Peyer's patch (tissue), 4 donors: ENCODE data around the gene WWP2. TPM values are rescaled to one million over a fixed set of nuclear protein-coding genes. Genes with fewer than 3 reads are reported as not detected.

ENCODE experiments used
- DNase-seq, 3 donors: peaks; one replicate each; pipeline ENCODE4 v3.0.0-alpha.2; 2017 to 2019
- H3K27ac ChIP-seq, 4 donors: fragments of 200-600 bp; sonication (generic); one replicate each; pipeline ENCODE4 v1.5.1; 2016 to 2019
- H3K27me3 ChIP-seq, 2 donors: fragments of 200-600 bp; sonication (generic); one replicate each; pipeline ENCODE4 v1.5.1; 2019
- H3K36me3 ChIP-seq, 3 donors: fragments of 200-600 bp; sonication (generic); one replicate each; pipeline ENCODE4 v1.5.1; 2016 to 2019
- H3K4me1 ChIP-seq, 4 donors: fragments of 200-600 bp; sonication (generic); one replicate each; pipeline ENCODE4 v1.5.1; 2016 to 2019
- H3K4me3 ChIP-seq, 4 donors: fragments of 200-600 bp; sonication (generic); 1 replicate in 3 of 4; 2 replicates in 1 of 4; pipeline ENCODE4 v1.5.1; 2016 to 2019; ENCODE audit warnings: mild to moderate bottlenecking in 1 of 4
- H3K9me3 ChIP-seq, 4 donors: fragments of 200-600 bp; sonication (generic); one replicate each; pipeline ENCODE4 v1.5.1; 2016 to 2019; ENCODE audit warnings: mild to moderate bottlenecking in 1 of 4
- POLR2A ChIP-seq, 2 donors: fragments of 450-650 bp; IDR thresholded peaks; one replicate each; pipeline ENCODE4 v1.5.1; 2017; ENCODE audit warnings: antibody characterized with exemption in 2 of 2, mild to moderate bottlenecking in 2 of 2, moderate library complexity in 2 of 2
- total RNA-seq, 4 donors: library from RNA; depleted of rRNA; stranded (reverse); fragments of >200 nt; gene quantifications; one replicate each; pipeline ENCODE4 v1.1.0, GENCODE V29; 2016
- TF ChIP-seq, protein P1 (sequence below), 6 experiments: fragments of 450-650 bp in 4 of 6; fragments of 200-600 bp in 2 of 6; sonication (generic) in 1 of 6; IDR thresholded peaks; one replicate each; pipeline ENCODE4 v1.5.1; 2017 to 2019; ENCODE audit warnings: antibody characterized with exemption in 6 of 6, mild to moderate bottlenecking in 3 of 6, moderate library complexity in 1 of 6

The WWP2 gene
- total RNA-seq, 4 donors from 2014 or later = 93.5 to 199 (median 111) TPM

DNA sequence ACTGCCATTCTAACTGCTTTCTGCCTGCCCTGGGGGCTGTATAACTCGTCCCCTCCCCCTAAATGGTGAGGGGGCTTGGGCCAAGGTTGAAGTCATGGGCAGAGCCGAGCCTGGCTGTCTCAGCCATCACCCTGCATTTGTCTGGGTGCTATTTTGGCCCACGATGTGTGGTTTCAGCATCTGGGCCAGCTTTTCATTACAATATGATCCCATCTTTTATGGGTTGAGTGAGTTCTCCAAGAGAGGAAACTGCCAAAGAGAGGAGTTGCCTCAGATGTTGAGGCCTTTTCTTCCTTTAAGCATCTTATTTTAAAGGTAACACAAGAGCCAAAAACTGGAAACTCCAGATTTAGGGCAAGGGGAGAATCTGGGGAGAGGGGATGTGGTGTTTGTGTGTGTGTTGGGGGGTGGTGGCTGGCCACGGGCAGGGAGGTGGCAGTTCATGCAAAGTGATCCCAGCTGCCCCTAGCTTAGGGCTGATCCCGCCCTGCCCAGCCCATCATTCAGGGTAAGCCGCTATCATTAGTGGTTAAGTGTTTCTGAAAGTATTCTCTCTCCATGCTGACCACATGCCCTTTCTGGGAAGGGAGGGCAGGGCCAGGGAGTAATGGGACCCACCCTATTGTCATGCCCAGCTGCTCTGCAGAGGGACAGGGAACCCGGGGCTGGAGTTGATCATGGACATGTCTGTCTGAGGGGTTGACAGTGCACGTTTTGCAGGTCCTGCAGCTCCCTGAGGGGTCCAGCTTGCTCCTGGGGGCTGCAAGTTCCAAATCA lies 105.8 kb downstream of the WWP2 start:
- Histone ChIP-seq H3K36me3 (peaks cover 0 to 26% (median 0%) of the 10 kb centered on the region in 3 donors), H3K9me3 (no peaks in the 10 kb centered on the region), H3K4me3 (no peak overlapping the region), H3K27me3 (no peaks in the 10 kb centered on the region), H3K27ac (no peak overlapping the region), H3K4me1 (no peaks in the 10 kb centered on the region)
- TF ChIP-seq, protein P1, sequence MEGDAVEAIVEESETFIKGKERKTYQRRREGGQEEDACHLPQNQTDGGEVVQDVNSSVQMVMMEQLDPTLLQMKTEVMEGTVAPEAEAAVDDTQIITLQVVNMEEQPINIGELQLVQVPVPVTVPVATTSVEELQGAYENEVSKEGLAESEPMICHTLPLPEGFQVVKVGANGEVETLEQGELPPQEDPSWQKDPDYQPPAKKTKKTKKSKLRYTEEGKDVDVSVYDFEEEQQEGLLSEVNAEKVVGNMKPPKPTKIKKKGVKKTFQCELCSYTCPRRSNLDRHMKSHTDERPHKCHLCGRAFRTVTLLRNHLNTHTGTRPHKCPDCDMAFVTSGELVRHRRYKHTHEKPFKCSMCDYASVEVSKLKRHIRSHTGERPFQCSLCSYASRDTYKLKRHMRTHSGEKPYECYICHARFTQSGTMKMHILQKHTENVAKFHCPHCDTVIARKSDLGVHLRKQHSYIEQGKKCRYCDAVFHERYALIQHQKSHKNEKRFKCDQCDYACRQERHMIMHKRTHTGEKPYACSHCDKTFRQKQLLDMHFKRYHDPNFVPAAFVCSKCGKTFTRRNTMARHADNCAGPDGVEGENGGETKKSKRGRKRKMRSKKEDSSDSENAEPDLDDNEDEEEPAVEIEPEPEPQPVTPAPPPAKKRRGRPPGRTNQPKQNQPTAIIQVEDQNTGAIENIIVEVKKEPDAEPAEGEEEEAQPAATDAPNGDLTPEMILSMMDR (IDR thresholded peaks at IDR 0.05) = no peak
- no peak for TF ChIP-seq POLR2A (IDR thresholded peaks at IDR 0.05)
- DNase-seq = no peak

DNA sequence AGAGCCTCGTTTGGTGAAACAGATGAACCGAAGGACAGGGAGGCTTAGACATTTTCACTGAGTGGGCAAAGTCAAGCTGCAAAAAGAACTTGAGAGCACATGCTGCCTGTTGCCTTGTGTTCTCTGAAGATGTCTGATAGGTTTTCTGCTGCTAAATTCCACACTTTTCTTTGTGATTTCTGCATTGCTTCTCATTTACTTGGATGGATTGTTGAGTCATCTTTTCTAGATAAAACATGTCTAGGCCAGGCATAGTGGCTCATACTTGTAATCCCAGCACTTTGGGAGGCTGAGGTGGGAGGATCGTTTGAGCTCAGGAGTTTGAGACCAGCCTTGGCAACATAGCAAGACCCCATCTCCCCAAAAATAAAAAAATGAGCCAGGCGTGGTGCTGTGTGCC lies 108.6 kb downstream of the WWP2 start:
- H3K4me1 ChIP-seq = no peaks in the 10 kb centered on the region
- H3K4me3 ChIP-seq = no peak overlapping the region
- H3K9me3 ChIP-seq = no peaks in the 10 kb centered on the region
- no peak overlapping the region for H3K27ac ChIP-seq
- DNase-seq = no peak
- no peaks in the 10 kb centered on the region for H3K27me3 ChIP-seq
- TF ChIP-seq, protein P1 (IDR thresholded peaks at IDR 0.05) = no peak
- TF ChIP-seq POLR2A (IDR thresholded peaks at IDR 0.05) = no peak
- H3K36me3 ChIP-seq = peaks cover 0 to 54% (median 0%) of the 10 kb centered on the region in 3 donors

DNA sequence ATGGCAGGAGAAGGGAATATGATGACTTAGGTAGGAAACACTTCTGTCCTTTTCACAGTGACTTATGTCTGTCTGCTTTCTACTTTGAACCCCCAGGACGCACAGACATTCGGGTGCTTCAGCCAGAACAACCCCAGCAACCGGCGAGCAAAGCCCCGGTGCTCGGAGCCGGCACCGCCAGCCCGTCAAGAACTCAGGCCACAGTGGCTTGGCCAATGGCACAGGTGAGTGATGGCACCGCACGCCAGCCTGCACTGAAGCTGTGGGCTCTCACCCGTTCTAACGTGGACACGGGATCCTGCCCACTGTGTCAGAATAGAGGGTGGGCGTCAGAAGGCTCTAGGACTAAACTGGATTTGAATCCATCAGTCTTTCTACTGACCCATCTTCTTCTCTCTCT lies 109.6 kb downstream of the WWP2 start:
- Histone ChIP-seq H3K9me3 (no peaks in the 10 kb centered on the region), H3K27ac (no peak overlapping the region), H3K4me1 (no peaks in the 10 kb centered on the region), H3K4me3 (no peak overlapping the region), H3K36me3 (peaks cover 0 to 63% (median 0%) of the 10 kb centered on the region in 3 donors), H3K27me3 (no peaks in the 10 kb centered on the region)
- DNase-seq = no peak
- no peak for TF ChIP-seq POLR2A (IDR thresholded peaks at IDR 0.05)
- TF ChIP-seq, protein P1 (IDR thresholded peaks at IDR 0.05) = no peak

DNA sequence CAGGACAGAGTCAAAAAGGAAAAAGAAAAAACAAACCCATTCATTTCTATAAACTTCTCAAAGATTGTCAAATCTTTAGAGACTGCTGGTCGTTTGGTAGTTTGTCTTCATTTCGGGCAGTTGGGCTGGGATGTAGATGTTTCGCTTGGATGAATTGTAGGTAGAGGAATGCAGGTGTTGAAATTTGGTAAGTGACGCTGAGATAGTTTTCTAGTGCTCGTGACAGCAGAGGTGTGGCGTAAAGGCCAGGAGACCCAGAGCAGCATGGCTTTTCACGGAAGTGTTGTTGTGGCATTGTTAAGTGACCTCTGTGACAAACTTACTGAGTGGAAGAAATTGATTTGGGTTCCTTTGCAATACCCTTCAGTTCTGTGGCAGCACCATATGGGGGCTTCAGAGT lies 110.8 kb downstream of the WWP2 start:
- no peak overlapping the region for H3K27ac ChIP-seq
- peaks cover 0 to 68% (median 0%) of the 10 kb centered on the region in 3 donors for H3K36me3 ChIP-seq
- TF ChIP-seq, protein P1 (IDR thresholded peaks at IDR 0.05) = no peak
- no peak for TF ChIP-seq POLR2A (IDR thresholded peaks at IDR 0.05)
- H3K27me3 ChIP-seq = no peaks in the 10 kb centered on the region
- H3K4me3 ChIP-seq = no peak overlapping the region
- no peaks in the 10 kb centered on the region for H3K4me1 ChIP-seq
- DNase-seq = no peak
- no peaks in the 10 kb centered on the region for H3K9me3 ChIP-seq

DNA sequence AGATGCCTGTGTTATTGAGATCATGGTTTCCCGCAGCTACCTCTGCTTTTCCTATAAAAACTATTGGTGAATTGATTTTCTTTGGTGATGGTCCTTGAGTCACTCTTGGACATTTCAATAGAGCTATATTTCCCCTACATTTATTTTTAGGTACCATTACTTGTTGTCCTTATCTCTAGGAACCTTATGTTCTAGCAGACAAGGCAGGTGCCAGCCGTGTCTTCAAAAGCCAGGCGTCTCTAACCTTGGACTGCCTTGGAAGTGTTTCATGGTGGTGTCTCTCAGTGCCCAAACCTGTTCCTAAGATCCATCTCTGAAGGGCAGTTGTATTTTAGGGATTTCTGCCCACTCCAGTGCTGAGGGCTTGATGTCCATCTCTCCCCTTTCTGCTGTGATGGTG lies 111.7 kb downstream of the WWP2 start:
- H3K4me3 ChIP-seq = no peak overlapping the region
- H3K27me3 ChIP-seq = no peaks in the 10 kb centered on the region
- DNase-seq = no peak
- no peaks in the 10 kb centered on the region for H3K9me3 ChIP-seq
- no peaks in the 10 kb centered on the region for H3K4me1 ChIP-seq
- H3K36me3 ChIP-seq = peaks cover 0 to 71% (median 0%) of the 10 kb centered on the region in 3 donors
- TF ChIP-seq POLR2A (IDR thresholded peaks at IDR 0.05) = no peak
- TF ChIP-seq, protein P1 (IDR thresholded peaks at IDR 0.05) = no peak
- H3K27ac ChIP-seq = no peak overlapping the region
